NB4 (cell line): ENCODE measurements around the gene AP3S2.

Source experiments
- CTCF ChIP-seq: IDR thresholded peaks from one replicate; pipeline ENCODE4 v1.5.1; 2012; ENCODE audit warnings: low read depth, low read length
- POLR2A ChIP-seq: IDR thresholded peaks from 2 replicates; pipeline ENCODE4 v1.6.1; 2011; ENCODE audit warnings: mild to moderate bottlenecking; ENCODE audit not compliant: insufficient read length; ENCODE audit errors: extremely low read depth

GRCh38 chr15:89937365-89938350 lies 43.9 kb upstream of the AP3S2 start:
- no peak for TF ChIP-seq POLR2A
- no peak for TF ChIP-seq CTCF
